ENCODE results near the gene PPP2R5C.

PPP2R5C gene

GRCh38 chr14:101873991-101874390 lies 112.5 kb downstream of the PPP2R5C start:
- FAIRE-seq = no peak

- FAIRE-seq = no peak
Observed at GRCh38 chr14:101875041-101875726, 113.7 kb downstream of the PPP2R5C start.

DNA sequence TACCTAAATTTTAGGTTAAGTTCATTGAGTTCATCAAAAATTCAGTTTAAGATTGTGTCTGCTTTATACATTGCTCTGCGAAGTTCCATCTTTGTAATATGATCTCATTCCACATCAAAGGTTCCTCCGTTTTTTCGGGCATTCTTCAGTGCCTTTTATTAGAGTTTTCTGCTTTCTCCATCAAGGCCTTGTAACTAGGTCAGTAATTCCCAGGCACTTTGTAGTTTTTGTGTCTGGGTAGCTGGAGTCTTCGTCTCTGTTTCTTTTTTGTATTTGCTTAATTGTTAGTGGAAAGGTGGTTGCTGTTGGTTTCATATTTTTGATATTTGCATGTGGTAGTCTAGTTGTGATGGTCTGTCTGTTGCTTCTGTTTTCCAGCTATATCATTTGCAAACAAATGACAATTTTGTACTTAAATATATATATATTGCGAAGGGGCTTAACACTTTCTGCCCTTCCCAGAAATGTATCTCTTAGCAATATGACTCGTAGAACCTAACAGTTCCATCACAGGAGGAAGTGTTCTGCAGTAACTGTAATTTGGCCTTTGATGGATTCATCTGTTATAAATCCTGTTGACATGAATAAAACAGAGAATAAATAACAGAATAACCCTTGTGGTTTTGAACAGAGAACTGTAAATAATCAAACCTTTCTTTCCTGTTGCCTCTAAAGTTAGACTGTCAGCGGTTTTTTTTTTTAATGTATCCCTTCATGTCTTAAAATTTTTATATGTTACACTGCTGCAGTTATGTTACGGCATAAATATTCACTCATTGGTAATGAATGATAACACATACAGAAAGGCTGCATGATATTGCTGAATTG lies 114.4 kb downstream of the PPP2R5C start:
- FAIRE-seq = no peak

DNA sequence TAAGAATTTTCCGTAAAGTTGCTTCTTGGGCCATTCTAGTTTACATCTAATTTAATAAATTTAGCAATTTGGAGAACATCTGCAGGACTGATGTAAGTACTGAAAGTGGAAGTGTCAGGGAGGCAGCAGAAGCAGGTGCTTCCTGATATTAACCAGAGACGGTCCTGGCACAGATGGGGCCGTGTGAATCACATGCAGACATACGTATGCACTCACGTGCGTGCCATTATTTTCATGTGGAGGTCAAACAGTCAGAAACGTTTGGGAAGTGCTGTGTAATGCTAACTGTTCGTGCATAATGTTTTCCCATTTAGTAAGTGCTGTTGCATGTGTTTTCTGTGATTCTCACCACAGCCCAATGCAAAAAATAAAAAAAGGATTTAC lies 115.0 kb downstream of the PPP2R5C start:
- FAIRE-seq = no peak

- FAIRE-seq = no peak
Observed at GRCh38 chr14:101877766-101878165, 116.3 kb downstream of the PPP2R5C start.

GRCh38 chr14:101878211-101878821 lies 116.8 kb downstream of the PPP2R5C start:
- FAIRE-seq = no peak

DNA sequence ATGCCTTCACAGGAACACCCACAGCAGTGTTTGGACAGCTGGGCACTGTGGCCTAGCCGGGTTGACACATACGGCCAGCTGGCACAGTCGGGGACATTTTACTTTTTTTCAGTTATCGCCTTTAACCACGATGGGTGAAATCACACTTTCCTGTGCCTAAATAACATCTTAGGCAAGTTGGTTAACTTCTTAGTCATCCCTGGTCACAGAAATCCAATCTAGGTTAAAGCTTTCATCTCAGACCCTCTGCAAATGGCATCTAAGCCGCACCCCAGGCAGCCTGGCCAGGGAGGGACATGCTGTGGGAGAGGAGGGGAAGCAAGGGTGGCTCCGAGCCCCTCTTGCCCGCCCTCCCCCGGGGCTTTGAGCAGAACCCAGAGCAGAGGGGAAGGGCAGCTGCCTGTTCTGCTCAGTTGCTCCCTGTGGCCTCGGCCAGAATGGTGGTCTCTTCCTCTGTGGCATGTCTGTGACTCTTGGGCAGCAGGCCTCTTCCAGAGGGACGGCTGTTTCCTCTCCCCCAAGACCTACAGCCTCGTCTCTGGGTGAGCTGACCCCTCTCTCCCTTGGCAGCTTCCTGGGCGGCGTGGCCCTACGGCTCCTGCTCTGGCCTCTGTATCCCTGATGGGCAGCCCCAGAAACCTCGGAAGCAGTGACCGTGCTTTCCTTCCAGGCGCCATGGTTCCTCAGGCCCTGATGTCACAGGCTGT lies 117.5 kb downstream of the PPP2R5C start:
- FAIRE-seq = no peak

GRCh38 chr14:101879529-101880336 lies 118.2 kb downstream of the PPP2R5C start:
- no peak for FAIRE-seq

GRCh38 chr14:101881426-101881825 lies 119.9 kb downstream of the PPP2R5C start:
- no peak for FAIRE-seq

DNA sequence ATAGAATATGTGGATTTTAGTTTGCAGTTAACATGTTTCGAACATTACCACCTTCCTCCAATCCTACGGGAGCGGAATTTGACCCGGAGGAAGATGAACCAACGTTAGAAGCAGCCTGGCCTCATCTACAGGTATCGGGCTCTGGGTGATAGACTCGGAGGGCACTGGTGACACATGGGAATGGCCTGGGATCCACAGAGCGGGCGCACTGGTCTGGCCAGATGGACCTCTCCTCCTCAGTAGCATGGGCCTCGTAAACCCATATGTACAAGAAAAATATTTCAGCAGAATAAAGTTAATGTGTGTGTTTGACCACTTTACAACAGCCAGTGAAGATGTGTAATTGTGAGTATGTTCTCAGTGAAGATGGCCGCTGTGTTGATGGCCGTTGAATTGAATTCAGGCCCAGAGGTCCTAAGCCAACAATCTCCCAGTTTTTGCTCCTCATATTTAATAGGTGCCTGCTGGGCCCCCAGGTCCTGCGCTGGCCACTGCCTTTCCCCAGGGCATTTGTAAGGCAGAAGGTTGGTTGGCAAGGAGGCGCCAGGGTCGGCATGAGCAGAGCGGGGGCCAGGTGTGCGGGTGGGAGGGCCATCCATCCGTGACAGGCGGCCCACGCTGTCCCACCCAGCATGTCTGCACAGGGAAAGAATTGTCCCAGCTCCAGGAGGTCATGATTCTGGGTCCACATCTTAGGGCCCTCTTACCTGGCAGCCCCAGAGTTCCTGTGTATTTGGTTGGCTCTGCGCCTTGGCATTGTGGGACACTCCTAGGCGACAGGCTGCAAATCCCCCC lies 120.8 kb downstream of the PPP2R5C start:
- FAIRE-seq = no peak

DNA sequence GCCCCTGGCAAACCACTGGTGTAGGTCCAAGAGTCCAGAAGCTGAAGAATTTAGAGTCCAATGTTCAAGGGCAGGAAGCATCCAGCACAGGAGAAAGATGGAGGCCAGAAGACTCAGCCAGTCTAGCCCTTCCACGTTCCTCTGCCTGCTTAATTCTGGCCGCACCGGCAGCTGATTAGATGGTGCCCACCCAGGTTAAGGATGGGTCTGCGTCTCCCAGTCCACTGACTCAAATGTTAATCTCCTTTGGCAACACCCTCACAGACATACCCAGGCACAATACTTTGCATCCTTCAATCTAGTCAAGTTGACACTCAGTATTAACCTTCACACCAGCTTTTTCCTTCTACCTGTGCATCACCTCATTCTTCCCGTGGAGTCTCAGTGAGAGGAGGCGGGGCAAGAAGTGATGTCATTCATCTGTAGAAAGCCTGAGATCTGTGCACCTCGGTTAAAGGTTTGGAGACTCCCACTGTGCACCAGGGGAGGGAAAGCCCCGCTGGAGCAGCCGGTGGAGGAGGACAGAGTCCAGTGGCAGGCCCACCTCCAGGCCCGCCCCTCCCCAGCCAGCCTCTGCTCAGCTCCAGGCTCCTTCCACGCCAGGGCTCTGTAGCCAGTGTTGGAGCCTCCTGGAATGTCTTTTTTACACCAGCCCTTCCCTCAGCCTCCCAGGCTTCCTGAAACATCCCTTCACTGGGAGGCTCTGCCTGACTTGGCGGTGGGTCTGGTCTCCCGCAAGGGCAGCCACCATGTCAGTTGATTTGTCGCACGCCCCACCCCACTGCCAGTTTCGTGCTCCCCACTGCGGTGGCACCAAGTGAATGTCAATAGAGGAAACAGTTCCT lies 122.8 kb downstream of the PPP2R5C start:
- no peak for FAIRE-seq

DNA sequence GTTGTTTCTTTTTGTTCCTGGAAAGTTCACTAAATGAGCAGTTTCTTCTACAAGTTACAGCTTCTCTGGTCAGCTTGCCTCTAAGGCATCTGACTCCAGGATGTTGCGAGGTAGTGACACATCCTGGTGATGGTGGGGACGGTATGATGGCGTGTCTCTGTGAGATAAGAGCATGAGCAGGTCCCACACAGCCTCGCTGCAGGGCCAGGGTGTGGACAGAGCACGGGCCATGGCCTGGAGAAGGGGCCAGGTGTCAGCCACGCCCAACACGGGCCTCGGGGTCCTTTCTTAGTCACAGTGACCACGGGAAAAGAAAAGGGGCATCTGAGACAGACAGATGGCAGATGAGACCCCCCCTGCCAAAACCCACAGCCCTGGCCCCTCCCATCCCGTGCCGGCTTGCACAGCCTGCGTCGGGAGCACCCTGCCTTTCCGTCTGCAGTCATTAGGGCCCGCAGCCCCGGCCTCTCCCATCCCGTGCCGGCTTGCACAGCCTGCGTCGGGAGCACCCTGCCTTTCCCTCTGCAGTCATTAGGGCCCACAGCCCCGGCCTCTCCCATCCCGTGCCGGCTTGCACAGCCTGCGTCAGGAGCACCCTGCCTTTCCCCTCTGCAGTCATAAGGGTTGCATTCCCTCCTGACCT lies 123.5 kb downstream of the PPP2R5C start:
- no peak for FAIRE-seq

DNA sequence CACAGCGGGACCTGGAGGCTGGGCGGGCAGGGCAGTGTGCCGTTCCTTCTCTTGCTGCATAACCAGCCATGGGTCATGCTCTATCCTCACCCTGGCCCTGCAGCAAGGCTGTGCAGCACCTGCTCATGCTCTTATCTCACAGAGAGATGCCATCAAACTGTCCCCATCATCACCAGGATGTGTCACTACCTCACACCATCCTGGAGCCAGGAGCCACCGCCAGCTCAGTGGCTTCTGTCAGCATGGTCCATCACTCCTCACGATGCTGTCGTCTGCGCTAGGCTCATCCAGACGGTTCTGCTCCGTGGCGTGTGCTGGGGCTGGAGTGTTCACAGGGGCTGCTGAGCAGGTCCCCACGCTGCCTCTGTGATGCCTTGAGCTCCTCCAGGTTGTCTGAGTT lies 125.7 kb downstream of the PPP2R5C start:
- FAIRE-seq = no peak

DNA sequence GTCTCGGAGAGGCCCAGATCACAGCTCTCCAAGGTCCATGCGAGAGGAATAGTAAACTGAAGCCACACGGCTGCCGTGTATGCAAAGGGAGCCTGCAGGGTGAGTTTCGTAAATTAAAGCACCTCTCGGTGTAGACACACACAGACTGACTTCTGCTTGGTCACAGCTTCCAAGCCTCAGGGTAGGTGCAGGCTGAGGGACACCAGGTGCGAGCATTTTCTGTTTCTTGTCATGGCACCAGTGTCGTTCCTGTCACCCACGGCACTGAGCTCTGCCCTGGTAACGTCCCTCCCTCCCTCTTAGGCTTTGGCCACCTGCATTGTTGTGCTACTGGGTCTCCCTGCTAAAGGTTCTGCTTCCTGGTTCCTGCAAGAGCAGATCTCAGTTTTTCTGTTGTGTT lies 126.7 kb downstream of the PPP2R5C start:
- FAIRE-seq = no peak

- FAIRE-seq = no peak
Observed at GRCh38 chr14:101889366-101889765, 127.9 kb downstream of the PPP2R5C start.

GRCh38 chr14:101889898-101890297 lies 128.4 kb downstream of the PPP2R5C start:
- no peak for FAIRE-seq

GRCh38 chr14:101891471-101891870 lies 130.0 kb downstream of the PPP2R5C start:
- FAIRE-seq = no peak

GRCh38 chr14:101893759-101894158 lies 132.2 kb downstream of the PPP2R5C start:
- no peak for FAIRE-seq

GRCh38 chr14:101894365-101895081 lies 133.0 kb downstream of the PPP2R5C start:
- FAIRE-seq = no peak
